ENCODE data around the gene KLHL28. TPM values are rescaled to one million over a fixed set of nuclear protein-coding genes. Genes with fewer than 3 reads are reported as not detected.
"Not testable (repeated sequence)": the region's sequence is repeated elsewhere in the genome, so short reads cannot be mapped to it uniquely, and the experiment has no call there.

Gene KLHL28
- total RNA-seq, 4 donors from 2014 or later = 7.6 to 10.8 (median 8.9) TPM

- peak; percentile 100 for DNase-seq (ENCODE audit: extremely low spot score)
- intact Hi-C loops (cut with DNase I) = loop anchor here (5.0 kb wide), 2 partner anchors 65 to 240 kb away; partner anchors contain the start of genes FANCM, KLHL28 and TOGARAM1
- Histone ChIP-seq H3K4me3 (peak overlapping the region; percentile 83 to 94 (median 90)), H3K9me3 (no peaks in the 10 kb centered on the region), H3K27me3 (no peaks in the 10 kb centered on the region), H3K4me1 (peaks cover 20 to 56% (median 46%) of the 10 kb centered on the region in 4 donors), H3K36me3 (no peaks in the 10 kb centered on the region), H3K27ac (replicated peaks in 1 of 4) (peak overlapping the region; percentile 97 to 100 (median 100))
- under 1% methylated on average over 16 of the region's 81 CpGs for WGBS
- no peak for TF ChIP-seq EP300 (IDR thresholded peaks at IDR 0.05)
- TF ChIP-seq POLR2A (IDR thresholded peaks at IDR 0.05; ENCODE audit: low read depth) = peak; percentile 43
- TF ChIP-seq POLR2AphosphoS5 (IDR thresholded peaks at IDR 0.05) = peak; percentile 77 to 93
Observed at GRCh38 chr14:44897041-44897844, 64.5 kb downstream of the KLHL28 start.

GRCh38 chr14:44896275-44897040 is 65.3 kb downstream of the KLHL28 start:
- Histone ChIP-seq H3K27ac (replicated peaks in 1 of 4) (peak overlapping the region; percentile 97 to 100 (median 100)), H3K36me3 (no peaks in the 10 kb centered on the region), H3K4me1 (peaks cover 13 to 48% (median 38%) of the 10 kb centered on the region in 4 donors), H3K4me3 (peak overlapping the region; percentile 83 to 94 (median 90)), H3K27me3 (no peaks in the 10 kb centered on the region), H3K9me3 (no peaks in the 10 kb centered on the region)
- no peak for DNase-seq (ENCODE audit: extremely low spot score)
- intact Hi-C loops (cut with DNase I) = loop anchor here (5.0 kb wide), 2 partner anchors 66 to 241 kb away; partner anchors contain the start of genes FANCM, KLHL28 and TOGARAM1
- WGBS = 86% methylated on average over 10 of the region's 10 CpGs
- no peak for TF ChIP-seq CTCF (IDR thresholded peaks at IDR 0.05)
- TF ChIP-seq POLR2AphosphoS5 (IDR thresholded peaks at IDR 0.05) = no peak
- no peak for TF ChIP-seq EP300 (IDR thresholded peaks at IDR 0.05)
- TF ChIP-seq POLR2A (IDR thresholded peaks at IDR 0.05; ENCODE audit: low read depth) = no peak

- H3K9me3 ChIP-seq = no peaks in the 10 kb centered on the region
- TF ChIP-seq CTCF (IDR thresholded peaks at IDR 0.05) (no peak), POLR2AphosphoS5 (IDR thresholded peaks at IDR 0.05) (peak in 1 of 2 donors; percentile 38)
- peaks cover 13 to 42% (median 30%) of the 10 kb centered on the region in 4 donors for H3K4me1 ChIP-seq
- WGBS = 63% methylated on average over 2 of the region's 2 CpGs
- H3K36me3 ChIP-seq = no peaks in the 10 kb centered on the region
- intact Hi-C loops (cut with DNase I) = loop anchor here (5.0 kb wide), 2 partner anchors 67 to 242 kb away; partner anchors contain the start of genes FANCM, KLHL28 and TOGARAM1
- no peak overlapping the region for H3K4me3 ChIP-seq
- no peak for DNase-seq (ENCODE audit: extremely low spot score)
- H3K27me3 ChIP-seq = no peaks in the 10 kb centered on the region
- peak overlapping the region; percentile 97 to 100 (median 100) for H3K27ac ChIP-seq (replicated peaks in 1 of 4)
Observed at GRCh38 chr14:44895716-44896115, 66.0 kb downstream of the KLHL28 start.

DNA sequence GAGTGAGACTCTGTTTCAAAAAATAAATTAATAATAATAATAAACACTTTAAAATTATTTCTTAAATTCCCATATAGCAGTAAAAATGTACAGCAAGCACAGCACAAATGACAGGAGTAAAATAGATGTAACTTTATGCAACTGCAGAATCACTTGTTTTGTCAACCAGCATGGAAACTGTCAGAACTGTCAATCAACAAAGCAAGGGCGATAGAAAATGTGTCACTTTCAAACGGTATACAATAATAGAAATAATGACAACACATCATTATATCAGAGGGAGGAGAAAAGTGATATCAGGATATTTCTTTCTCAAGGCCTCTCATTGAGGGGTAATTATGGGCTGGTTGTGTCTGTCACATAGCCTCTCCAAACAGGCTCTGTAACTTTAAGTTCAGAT is 68.2 kb downstream of the KLHL28 start:
- DNase-seq (ENCODE audit: extremely low spot score) = no peak
- no peak overlapping the region for H3K4me3 ChIP-seq
- 91% methylated on average over 2 of the region's 2 CpGs for WGBS
- H3K27me3 ChIP-seq = no peaks in the 10 kb centered on the region
- no peaks in the 10 kb centered on the region for H3K36me3 ChIP-seq
- no peak overlapping the region for H3K27ac ChIP-seq (replicated peaks in 1 of 4)
- H3K4me1 ChIP-seq = peaks cover 8 to 20% (median 9%) of the 10 kb centered on the region in 4 donors
- intact Hi-C loops (cut with DNase I) = no loop called here
- no peaks in the 10 kb centered on the region for H3K9me3 ChIP-seq
- TF ChIP-seq EP300 (IDR thresholded peaks at IDR 0.05) (no peak), POLR2AphosphoS5 (IDR thresholded peaks at IDR 0.05) (no peak), CTCF (IDR thresholded peaks at IDR 0.05) (no peak), POLR2A (IDR thresholded peaks at IDR 0.05; ENCODE audit: low read depth) (no peak)

DNA sequence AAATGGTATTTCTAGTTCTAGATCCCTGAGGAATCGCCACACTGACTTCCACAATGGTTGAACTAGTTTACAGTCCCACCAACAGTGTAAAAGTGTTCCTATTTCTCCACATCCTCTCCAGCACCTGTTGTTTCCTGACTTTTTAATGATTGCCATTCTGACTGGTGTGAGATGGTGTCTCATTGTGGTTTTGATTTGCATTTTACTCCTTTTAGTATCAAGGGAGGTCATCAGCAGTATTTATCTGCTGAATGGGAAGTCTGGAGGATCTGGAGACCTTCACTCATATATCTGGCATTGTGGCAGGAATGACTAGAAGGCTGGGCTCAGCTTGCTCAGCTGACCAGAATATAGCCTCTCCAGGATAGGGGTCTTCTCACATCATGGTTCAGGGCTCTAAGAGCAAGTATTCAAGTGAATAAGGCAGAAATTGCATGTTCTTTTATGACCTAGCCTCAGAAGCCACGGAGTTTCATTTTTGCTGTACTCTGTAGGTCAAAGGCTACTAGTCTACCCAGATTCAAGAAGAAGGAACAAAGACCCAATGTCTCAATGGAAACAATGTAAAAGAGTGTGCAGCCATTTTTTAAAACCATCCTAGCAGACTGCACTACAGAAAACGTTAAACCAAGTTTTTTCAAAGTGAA is 69.9 kb downstream of the KLHL28 start:
- DNase-seq (ENCODE audit: extremely low spot score); intact Hi-C loops (cut with DNase I); H3K36me3 ChIP-seq; H3K4me3 ChIP-seq; H3K9me3 ChIP-seq; H3K27ac ChIP-seq (replicated peaks in 1 of 4); H3K27me3 ChIP-seq: not testable (repeated sequence)
- H3K4me1 ChIP-seq = peaks cover 7 to 13% (median 9%) of the 10 kb centered on the region in 4 donors
- 76% methylated on average over 2 of the region's 3 CpGs for WGBS

Data from esophagus muscularis mucosa (tissue), 4 donors.